ENCODE data around the gene HBS1L.

Gene HBS1L

GRCh38 chr6:135094403-135094821 lies 39.8 kb upstream of the HBS1L start:
- POLR2A ChIA-PET = interaction anchor here (1.0 kb wide), 1 partner anchor 11 kb away, joined by 5 read pairs; no protein-coding TSS in a partner anchor
- no peak for TF ChIP-seq CTCF (IDR thresholded peaks at IDR 0.05; ENCODE audit: control extremely low read depth, extremely low read depth, low read depth, missing control alignments)
- DNase-seq (ENCODE audit: extremely low spot score) = no peak
- CTCF ChIA-PET = interaction anchor here (0.9 to 8.0 kb wide), 4 partner anchors 10 to 345 kb away, joined by 3 to 49 read pairs (median 3); no protein-coding TSS in a partner anchor

GRCh38 chr6:135093578-135093977 lies 39.0 kb upstream of the HBS1L start:
- no peak for TF ChIP-seq CTCF (IDR thresholded peaks at IDR 0.05; ENCODE audit: control extremely low read depth, extremely low read depth, low read depth, missing control alignments)
- ChIA-PET POLR2A (interaction anchor here (1.0 kb wide), 1 partner anchor 10 kb away, joined by 5 read pairs; no protein-coding TSS in a partner anchor), CTCF (interaction anchor here (0.6 to 8.0 kb wide), 7 partner anchors 11 to 346 kb away, joined by 3 to 49 read pairs (median 3); no protein-coding TSS in a partner anchor)
- DNase-seq (ENCODE audit: extremely low spot score) = no peak

- CTCF ChIA-PET = interaction anchor here (0.6 to 8.0 kb wide), 6 partner anchors 8 to 152 kb away, joined by 3 to 49 read pairs (median 4); no protein-coding TSS in a partner anchor
- no peak for DNase-seq (ENCODE audit: extremely low spot score)
- POLR2A ChIA-PET = no interaction called here
- TF ChIP-seq CTCF (IDR thresholded peaks at IDR 0.05; ENCODE audit: control extremely low read depth, extremely low read depth, low read depth, missing control alignments) = no peak
Observed at GRCh38 chr6:135092724-135093123, 38.1 kb upstream of the HBS1L start.

GRCh38 chr6:135090819-135091218 lies 36.2 kb upstream of the HBS1L start:
- CTCF ChIA-PET = interaction anchor here (1.0 to 8.0 kb wide), 5 partner anchors 9 to 94 kb away, joined by 3 to 49 read pairs (median 3); no protein-coding TSS in a partner anchor
- POLR2A ChIA-PET = no interaction called here
- DNase-seq (ENCODE audit: extremely low spot score) = no peak
- TF ChIP-seq CTCF (IDR thresholded peaks at IDR 0.05; ENCODE audit: control extremely low read depth, extremely low read depth, low read depth, missing control alignments) = no peak

GRCh38 chr6:135089901-135090300 lies 35.3 kb upstream of the HBS1L start:
- DNase-seq (ENCODE audit: extremely low spot score) = no peak
- no peak for TF ChIP-seq CTCF (IDR thresholded peaks at IDR 0.05; ENCODE audit: control extremely low read depth, extremely low read depth, low read depth, missing control alignments)
- POLR2A ChIA-PET = no interaction called here
- CTCF ChIA-PET = interaction anchor here (0.7 to 8.0 kb wide), 5 partner anchors 14 to 43 kb away, joined by 3 to 49 read pairs (median 4); no protein-coding TSS in a partner anchor

- peak; percentile 45 for DNase-seq (ENCODE audit: extremely low spot score)
- TF ChIP-seq CTCF (IDR thresholded peaks at IDR 0.05; ENCODE audit: control extremely low read depth, extremely low read depth, low read depth, missing control alignments) = peak; percentile 14
- ChIA-PET CTCF (interaction anchor here (0.7 to 8.0 kb wide), 18 partner anchors 7 to 87 kb away, joined by 3 to 49 read pairs (median 4); partner anchors contain the start of gene HBS1L), POLR2A (interaction anchor here (0.6 kb wide), 1 partner anchor 74 kb away, joined by 12 read pairs; no protein-coding TSS in a partner anchor)
Observed at GRCh38 chr6:135088818-135089809, 34.5 kb upstream of the HBS1L start.

All from GM10248 (cell line).